Stomach (tissue), 9 donors: ENCODE data around the gene MYT1. TPM values are rescaled to one million over a fixed set of nuclear protein-coding genes. Genes with fewer than 3 reads are reported as not detected.

ENCODE experiments used
- DNase-seq, 2 donors: peaks; one replicate each; pipeline versions ENCODE4 v3.0.0 to v3.0.0-alpha.2; 2013 to 2019
- H3K27ac ChIP-seq, 5 donors: fragments of 200-600 bp in 4 of 5; sonication (generic) in 4 of 5; one replicate each; pipeline ENCODE4 v1.5.1; 2013 to 2019; ENCODE audit warnings: mild to moderate bottlenecking in 1 of 5, moderate library complexity in 1 of 5
- H3K27me3 ChIP-seq, 3 donors: fragments of 200-600 bp; sonication (generic); one replicate each; pipeline ENCODE4 v1.5.1; 2017 to 2019; ENCODE audit warnings: mixed run types in 1 of 3
- H3K36me3 ChIP-seq, 4 donors: fragments of 200-600 bp; sonication (generic); 1 replicate in 3 of 4; 2 replicates in 1 of 4; pipeline ENCODE4 v1.5.1; 2016 to 2019
- H3K4me1 ChIP-seq, 4 donors: fragments of 200-600 bp; sonication (generic); one replicate each; pipeline ENCODE4 v1.5.1; 2016 to 2019
- H3K4me3 ChIP-seq, 4 donors: fragments of 200-600 bp; sonication (generic) in 3 of 4; one replicate each; pipeline ENCODE4 v1.5.1; 2016 to 2019; ENCODE audit warnings: mild to moderate bottlenecking in 1 of 4
- H3K9me3 ChIP-seq, 4 donors: fragments of 200-600 bp; sonication (generic); one replicate each; pipeline ENCODE4 v1.5.1; 2016 to 2019
- EP300 ChIP-seq: sonication (generic); formaldehyde crosslinking; IDR thresholded peaks from one replicate; pipeline ENCODE4 v1.6.1; 2017; ENCODE audit warnings: antibody characterized with exemption
- POLR2A ChIP-seq, 4 donors: fragments of 450-650 bp; IDR thresholded peaks; one replicate each; pipeline ENCODE4 v1.6.1; 2016; ENCODE audit warnings: antibody characterized with exemption in 4 of 4, control low read depth in 2 of 4, mild to moderate bottlenecking in 1 of 4, moderate library complexity in 1 of 4
- POLR2AphosphoS5 ChIP-seq, 3 donors: sonication (generic); formaldehyde crosslinking; IDR thresholded peaks; one replicate each; pipeline ENCODE4 v1.6.1; 2016; ENCODE audit warnings: antibody characterized with exemption in 3 of 3
- WGBS, 5 donors: extraction: QIAGEN DNeasy Blood & Tissue Kit in 3 of 5; methylation state at CpG; one replicate each; pipeline versions ENCODE4 v1.1.5 to v1.1.7; 2013 to 2018; 5-methylcytosine and 5-hydroxymethylcytosine counted together
- intact Hi-C: fragments of 100-400 bp; cut with DNase I; formaldehyde crosslinking; loops from one replicate; pipeline ENCODE4 v1.15.1; 2023; ENCODE audit warnings: low total_unique reads
- polyA plus RNA-seq, 3 donors: library from polyadenylated mRNA; stranded (reverse); fragments of 200-250 nt; gene quantifications; one replicate each; pipeline ENCODE4 v1.2.3, GENCODE V29; 2013
- total RNA-seq, 5 donors: library from RNA; depleted of rRNA; stranded (reverse); fragments of >200 nt; gene quantifications; one replicate each; pipeline versions ENCODE4 v1.1.0 to v1.2.3, GENCODE V29; 2014 to 2016
- TF ChIP-seq, protein P1 (sequence below), 7 experiments: fragments of 450-650 bp in 4 of 7; fragments of 200-600 bp in 3 of 7; sonication (generic) in 3 of 7; IDR thresholded peaks; one replicate each; pipeline ENCODE4 v1.5.1; 2016 to 2019; ENCODE audit warnings: antibody characterized with exemption in 7 of 7, control low read depth in 2 of 7, mild to moderate bottlenecking in 1 of 7
- donor health status: healthy with polysubstance abuse.
- donor health status: Bipolar disorder and iron deficiency.
- donor health status: healthy.

Gene MYT1
- total and polyA plus RNA-seq, 8 donors: 0.08 to 0.55 (median 0.25) TPM; not detected in 5

DNA sequence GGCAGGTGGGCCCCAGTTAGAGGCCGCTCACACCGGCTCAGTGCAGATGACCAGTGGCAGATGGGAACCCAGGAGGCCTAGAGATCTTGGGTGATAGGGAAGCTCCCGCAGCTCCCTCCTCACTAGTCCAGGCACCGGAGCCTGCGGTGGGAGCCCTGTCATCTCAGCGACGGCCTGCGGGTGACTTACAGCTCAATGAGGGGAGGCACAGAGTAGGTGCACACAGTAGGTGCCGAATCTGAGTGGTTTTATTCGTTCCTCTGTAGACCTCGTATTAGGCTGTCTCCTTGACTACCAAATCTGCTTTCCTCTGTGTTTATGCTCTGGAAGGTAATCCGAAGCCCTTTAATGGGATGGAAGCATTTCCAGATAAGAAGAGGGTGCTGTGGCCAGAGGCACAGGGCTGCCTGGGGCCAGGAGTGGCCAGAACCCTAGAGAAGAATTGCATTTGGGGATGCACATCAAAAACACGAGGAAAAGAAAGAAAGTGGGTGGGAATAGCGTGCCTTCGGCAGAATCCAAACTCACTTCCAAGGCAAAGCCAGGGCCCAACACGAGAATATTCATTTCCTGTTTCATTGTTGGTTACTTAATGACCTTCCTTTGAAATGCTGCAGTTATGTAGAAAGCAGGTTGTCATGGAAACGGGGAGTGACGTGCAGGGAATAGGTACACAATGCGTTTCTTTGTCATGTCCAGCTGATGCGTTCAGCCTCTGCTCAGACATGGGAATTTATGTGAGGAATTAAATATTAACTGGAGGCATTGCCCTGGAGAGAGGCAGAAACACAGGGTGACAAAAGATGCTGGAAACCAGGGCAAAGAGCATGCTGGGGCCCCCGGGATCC, 24.7 kb downstream of the MYT1 start:
- 39 to 45% (median 42%) methylated on average over 21 of the region's 21 CpGs for WGBS, 5 donors
- Histone ChIP-seq H3K27me3 (peaks cover 0 to 62% (median 8%) of the 10 kb centered on the region in 3 donors), H3K4me3 (no peak overlapping the region), H3K9me3 (peaks cover 0 to 5% (median 0%) of the 10 kb centered on the region in 4 donors), H3K27ac (peak overlapping the region in 1 of 5 donors; percentile 38), H3K4me1 (no peaks in the 10 kb centered on the region), H3K36me3 (no peaks in the 10 kb centered on the region)
- intact Hi-C loops: no loop called here
- peak in 1 of 2 donors; percentile 95 for DNase-seq
- TF ChIP-seq POLR2A (IDR thresholded peaks at IDR 0.05): no peak
- no peak for TF ChIP-seq EP300
- TF ChIP-seq POLR2AphosphoS5 (IDR thresholded peaks at IDR 0.05): no peak
- TF ChIP-seq, protein P1, sequence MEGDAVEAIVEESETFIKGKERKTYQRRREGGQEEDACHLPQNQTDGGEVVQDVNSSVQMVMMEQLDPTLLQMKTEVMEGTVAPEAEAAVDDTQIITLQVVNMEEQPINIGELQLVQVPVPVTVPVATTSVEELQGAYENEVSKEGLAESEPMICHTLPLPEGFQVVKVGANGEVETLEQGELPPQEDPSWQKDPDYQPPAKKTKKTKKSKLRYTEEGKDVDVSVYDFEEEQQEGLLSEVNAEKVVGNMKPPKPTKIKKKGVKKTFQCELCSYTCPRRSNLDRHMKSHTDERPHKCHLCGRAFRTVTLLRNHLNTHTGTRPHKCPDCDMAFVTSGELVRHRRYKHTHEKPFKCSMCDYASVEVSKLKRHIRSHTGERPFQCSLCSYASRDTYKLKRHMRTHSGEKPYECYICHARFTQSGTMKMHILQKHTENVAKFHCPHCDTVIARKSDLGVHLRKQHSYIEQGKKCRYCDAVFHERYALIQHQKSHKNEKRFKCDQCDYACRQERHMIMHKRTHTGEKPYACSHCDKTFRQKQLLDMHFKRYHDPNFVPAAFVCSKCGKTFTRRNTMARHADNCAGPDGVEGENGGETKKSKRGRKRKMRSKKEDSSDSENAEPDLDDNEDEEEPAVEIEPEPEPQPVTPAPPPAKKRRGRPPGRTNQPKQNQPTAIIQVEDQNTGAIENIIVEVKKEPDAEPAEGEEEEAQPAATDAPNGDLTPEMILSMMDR (IDR thresholded peaks at IDR 0.05): no peak

DNA sequence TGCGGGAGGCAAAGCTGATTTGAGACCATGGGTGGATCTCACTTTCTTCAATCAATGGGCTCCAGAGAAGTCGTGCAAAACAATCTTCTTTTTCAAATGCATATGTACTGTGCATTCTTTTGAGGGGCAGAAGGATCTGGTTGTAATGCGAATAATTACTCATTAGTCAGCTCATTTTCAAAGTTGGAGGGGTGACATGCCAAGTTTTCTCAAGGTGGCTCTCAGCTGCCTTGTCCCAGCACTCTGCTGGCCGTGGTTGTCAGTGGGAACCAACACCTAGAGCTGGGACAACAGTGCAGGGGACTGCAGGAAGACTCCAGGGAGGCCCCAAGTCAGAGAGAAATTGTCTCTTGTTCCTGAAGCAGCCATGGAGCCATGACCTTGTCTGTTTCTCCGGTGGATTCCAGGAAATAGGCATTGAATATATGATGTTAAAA, 25.3 kb downstream of the MYT1 start:
- 19 to 38% (median 32%) methylated on average over 5 of the region's 5 CpGs for WGBS, 5 donors
- intact Hi-C loops: no loop called here
- Histone ChIP-seq H3K4me1 (no peaks in the 10 kb centered on the region), H3K36me3 (no peaks in the 10 kb centered on the region), H3K27me3 (peaks cover 0 to 68% (median 8%) of the 10 kb centered on the region in 3 donors), H3K27ac (no peak overlapping the region), H3K9me3 (peaks cover 0 to 5% (median 0%) of the 10 kb centered on the region in 4 donors), H3K4me3 (no peak overlapping the region)
- TF ChIP-seq EP300 (no peak), POLR2A (IDR thresholded peaks at IDR 0.05) (no peak), POLR2AphosphoS5 (IDR thresholded peaks at IDR 0.05) (no peak)
- TF ChIP-seq, protein P1 (IDR thresholded peaks at IDR 0.05): no peak
- DNase-seq: peak in 1 of 2 donors; percentile 34

DNA sequence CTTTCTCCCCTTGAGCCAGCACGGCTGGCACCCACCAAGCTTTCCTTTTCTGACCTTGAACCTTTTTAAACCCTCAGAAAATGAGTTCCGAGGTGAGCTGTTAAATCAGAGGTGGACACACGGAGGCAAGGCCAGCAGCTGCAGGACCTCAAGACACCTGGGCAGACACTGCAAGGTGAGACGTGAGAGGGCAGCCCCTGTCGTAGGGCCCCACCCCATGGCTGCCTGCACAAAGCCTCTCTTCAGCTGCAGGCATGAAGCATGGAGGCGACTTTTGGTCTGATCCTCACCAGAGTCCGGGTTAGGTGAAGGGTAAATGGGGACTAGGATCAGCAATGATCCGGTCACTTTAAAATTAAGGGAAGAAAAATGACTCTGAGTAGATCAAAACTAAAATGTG, 25.7 kb downstream of the MYT1 start:
- 53 to 61% (median 56%) methylated on average over 8 of the region's 8 CpGs for WGBS, 5 donors
- DNase-seq: no peak
- Histone ChIP-seq H3K27ac (no peak overlapping the region), H3K4me1 (no peaks in the 10 kb centered on the region), H3K4me3 (no peak overlapping the region), H3K36me3 (no peaks in the 10 kb centered on the region), H3K9me3 (peaks cover 0 to 5% (median 0%) of the 10 kb centered on the region in 4 donors), H3K27me3 (peaks cover 0 to 68% (median 8%) of the 10 kb centered on the region in 3 donors)
- no peak for TF ChIP-seq POLR2A (IDR thresholded peaks at IDR 0.05)
- no peak for TF ChIP-seq POLR2AphosphoS5 (IDR thresholded peaks at IDR 0.05)
- TF ChIP-seq, protein P1 (IDR thresholded peaks at IDR 0.05): no peak
- TF ChIP-seq EP300: no peak
- intact Hi-C loops: no loop called here

DNA sequence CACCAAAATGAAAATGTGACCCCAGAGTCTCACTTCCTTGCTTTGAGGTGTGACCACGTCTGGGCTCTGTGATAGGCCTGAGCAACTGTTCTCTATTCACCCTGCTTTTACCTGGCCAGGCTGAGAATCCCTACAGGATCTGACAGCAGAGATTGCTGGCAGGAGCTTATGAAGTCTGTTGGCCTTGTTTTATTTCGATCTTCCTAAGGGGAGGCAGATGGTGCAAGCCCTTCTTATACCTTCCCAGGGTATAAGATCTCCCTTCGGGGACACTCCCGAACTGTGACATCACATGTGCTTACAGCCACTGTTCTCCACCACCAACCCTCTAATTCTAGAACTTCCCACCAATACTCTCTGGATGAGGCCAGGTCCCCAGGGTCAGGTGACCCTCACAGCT, 26.8 kb downstream of the MYT1 start:
- Histone ChIP-seq H3K4me1 (no peaks in the 10 kb centered on the region), H3K9me3 (peaks cover 0 to 5% (median 0%) of the 10 kb centered on the region in 4 donors), H3K27ac (no peak overlapping the region), H3K4me3 (no peak overlapping the region), H3K27me3 (peaks cover 0 to 68% (median 8%) of the 10 kb centered on the region in 3 donors), H3K36me3 (no peaks in the 10 kb centered on the region)
- 77 to 85% (median 82%) methylated on average over 4 of the region's 4 CpGs for WGBS, 5 donors
- TF ChIP-seq POLR2AphosphoS5 (IDR thresholded peaks at IDR 0.05) (no peak), POLR2A (IDR thresholded peaks at IDR 0.05) (no peak), EP300 (no peak)
- TF ChIP-seq, protein P1 (IDR thresholded peaks at IDR 0.05): no peak
- DNase-seq: no peak
- intact Hi-C loops: no loop called here
